ENCODE data around the gene GPR84.

GRCh38 chr12:54412786-54413185, 48.5 kb upstream of the GPR84 start:
- TF ChIP-seq EZH2 (IDR thresholded peaks at IDR 0.05; ENCODE audit: insufficient read depth, poor library complexity, severe bottlenecking) (no peak), EZH2phosphoT487 (IDR thresholded peaks at IDR 0.05; ENCODE audit: insufficient read depth, low read depth) (no peak)
